Placental pericyte (primary cell): ENCODE results near the gene ANAPC7. TPM values are rescaled to one million over a fixed set of nuclear protein-coding genes. Genes with fewer than 3 reads are reported as not detected.

Experiments used
- small RNA-seq: library from RNA; depleted of rRNA; stranded (forward); fragments of <200 nt; gene quantifications from one replicate; pipeline ENCODE3, GENCODE V24; 2012; ENCODE audit warnings: low replicate concordance
- total RNA-seq: library from RNA; depleted of rRNA; stranded (reverse); fragments of >200 nt; gene quantifications from 2 replicates; pipeline ENCODE4 v1.2.3, GENCODE V29; 2012

The ANAPC7 gene, protein sequence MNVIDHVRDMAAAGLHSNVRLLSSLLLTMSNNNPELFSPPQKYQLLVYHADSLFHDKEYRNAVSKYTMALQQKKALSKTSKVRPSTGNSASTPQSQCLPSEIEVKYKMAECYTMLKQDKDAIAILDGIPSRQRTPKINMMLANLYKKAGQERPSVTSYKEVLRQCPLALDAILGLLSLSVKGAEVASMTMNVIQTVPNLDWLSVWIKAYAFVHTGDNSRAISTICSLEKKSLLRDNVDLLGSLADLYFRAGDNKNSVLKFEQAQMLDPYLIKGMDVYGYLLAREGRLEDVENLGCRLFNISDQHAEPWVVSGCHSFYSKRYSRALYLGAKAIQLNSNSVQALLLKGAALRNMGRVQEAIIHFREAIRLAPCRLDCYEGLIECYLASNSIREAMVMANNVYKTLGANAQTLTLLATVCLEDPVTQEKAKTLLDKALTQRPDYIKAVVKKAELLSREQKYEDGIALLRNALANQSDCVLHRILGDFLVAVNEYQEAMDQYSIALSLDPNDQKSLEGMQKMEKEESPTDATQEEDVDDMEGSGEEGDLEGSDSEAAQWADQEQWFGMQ
- total RNA-seq: 21.9 and 47.7 TPM in 2 replicates

DNA sequence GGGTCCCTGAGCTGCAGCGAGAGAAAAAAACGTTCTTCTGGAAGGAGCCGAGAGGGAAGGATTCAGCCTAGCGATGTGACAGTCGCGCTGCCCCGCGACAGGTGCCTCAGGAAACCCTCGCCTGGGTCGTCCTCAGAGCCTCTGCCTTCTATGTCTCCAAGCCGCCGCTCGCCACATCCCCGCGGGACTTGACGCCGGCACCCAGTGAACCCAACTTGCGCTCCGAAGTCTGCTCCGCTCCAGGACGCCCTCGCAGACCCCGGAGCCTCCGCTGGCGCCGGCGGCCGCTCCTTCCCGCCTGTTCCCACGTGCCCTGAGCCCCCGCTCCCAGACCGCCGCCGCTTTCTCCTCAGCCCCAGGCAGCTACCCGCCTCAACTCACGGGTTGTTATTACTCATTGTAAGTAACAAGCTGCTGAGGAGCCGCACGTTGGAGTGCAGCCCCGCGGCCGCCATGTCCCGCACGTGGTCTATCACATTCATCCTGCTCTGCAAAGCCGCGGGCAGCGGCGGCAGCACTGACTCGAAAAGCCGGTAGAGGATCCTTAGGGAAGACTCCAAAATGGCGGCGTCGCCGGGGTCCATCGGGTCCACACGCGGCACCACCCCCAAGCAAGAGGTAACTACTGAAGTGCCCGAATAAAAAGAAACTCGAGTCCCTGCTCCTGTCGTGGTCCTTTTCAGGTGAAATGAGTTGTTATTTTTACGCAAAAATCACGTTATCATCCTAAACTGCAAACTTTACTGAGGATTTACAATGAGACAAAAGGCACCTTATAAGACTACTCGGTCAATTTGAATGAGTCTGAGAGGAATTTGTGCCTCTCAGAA, at the start of gene ANAPC7:
TSS of gene ANAPC7 (minus strand) at position 563 of the 830 bp plus-strand sequence. CDS start at position 482, 81 bp downstream.

DNA sequence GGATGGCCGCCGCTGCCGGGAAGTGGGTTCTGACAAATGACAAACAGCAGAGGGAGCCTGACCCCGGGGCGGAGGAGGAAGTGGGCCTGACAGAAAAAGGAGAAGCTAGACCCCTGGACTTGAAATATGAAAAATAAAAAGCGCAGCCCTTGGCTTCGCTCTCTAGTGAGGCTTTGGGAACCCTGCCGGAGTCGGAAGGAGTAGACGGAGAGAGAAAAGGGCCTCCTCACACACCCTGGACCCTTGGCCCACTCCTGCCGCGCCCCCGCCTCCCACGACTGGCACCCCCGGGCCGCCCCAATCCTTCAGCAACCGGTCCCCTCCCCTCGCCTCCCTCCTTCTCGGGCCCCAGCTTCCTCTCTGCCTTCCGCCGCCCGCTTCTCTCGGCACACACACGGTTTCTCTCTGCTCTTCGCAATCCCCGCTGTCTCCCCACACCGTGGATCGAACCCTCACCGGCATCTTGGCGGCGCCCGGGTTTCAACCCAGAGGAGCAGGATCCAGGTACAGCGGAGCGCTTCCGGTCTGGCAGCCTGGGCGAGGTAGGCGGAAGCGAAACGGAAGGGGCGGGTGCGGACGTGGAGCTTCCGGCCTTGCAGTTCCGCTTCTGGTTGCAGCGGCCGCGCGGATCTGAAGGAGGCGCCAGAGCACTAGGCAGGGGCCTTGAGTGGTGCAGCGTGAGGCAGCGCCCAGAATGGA, 46.4 kb upstream of the ANAPC7 start, which contains the start of gene ARPC3:
TSS of gene ARPC3 (minus strand) at position 539 of the 699 bp plus-strand sequence. CDS start at position 462, 77 bp downstream.

Small RNAs within 50 kb of the gene (small RNA-seq; reads per million reads assigned to genes)
- gene RN7SL769P: not detected

Other genes starting within 250 kb of the ANAPC7 start
- gene ATP2A2, start 122.5 kb downstream of the ANAPC7 start, total RNA-seq: 306 and 432 TPM in 2 replicates
- 247 and 258 TPM in 2 replicates for gene ARPC3, start 46.6 kb upstream of the ANAPC7 start, total RNA-seq
- gene GPN3, start 64.5 kb upstream of the ANAPC7 start, total RNA-seq: 12.0 and 23.5 TPM in 2 replicates
- gene FAM216A, start 65.1 kb upstream of the ANAPC7 start, total RNA-seq: 4.6 and 12.6 TPM in 2 replicates
- gene VPS29, start 98.4 kb upstream of the ANAPC7 start, total RNA-seq: 35.7 and 77.0 TPM in 2 replicates
- 0.44 and 1.4 TPM in 2 replicates for gene RAD9B, start 98.6 kb upstream of the ANAPC7 start, total RNA-seq
- gene PPTC7, start 179.6 kb upstream of the ANAPC7 start, total RNA-seq: 8.1 and 13.6 TPM in 2 replicates
- gene TCTN1, start 210.4 kb upstream of the ANAPC7 start, total RNA-seq: 20.1 and 23.3 TPM in 2 replicates